Measurements from ENCODE around the gene RCBTB2. TPM values are rescaled to one million over a fixed set of nuclear protein-coding genes. Genes with fewer than 3 reads are reported as not detected.
A peak's percentile ranks its signal among the peaks of the same experiment; 100 is the strongest.
"Not testable (repeated sequence)": the region's sequence is repeated elsewhere in the genome, so short reads cannot be mapped to it uniquely, and the experiment has no call there.

The RCBTB2 gene
- total RNA-seq, result 21.8 TPM
- 10 to 100 TPM; 24.3 to 32.5 (median 27.3) TPM for polyA plus RNA-seq

GRCh38 chr13:48532506-48533499 is at the start of gene RCBTB2:
TSS of gene RCBTB2 (minus strand) at chr13:48533080. CDS start at chr13:48521939, 11,141 bp downstream.
- Mint-ChIP-seq H3K27me3 (peaks cover 15% of the 10 kb centered on the region), H3K4me3 (peak within 1 kb of the TSS; percentile 76 to 99 (median 96)), H3K9me3 (peaks cover 0 to 9% (median 0%) of the 10 kb centered on the region in 7 donors)

GRCh38 chr13:48582084-48582483 is 49.2 kb upstream of the RCBTB2 start:
- Histone ChIP-seq H3K27ac (ENCODE audit: insufficient read depth, low read length, poor library complexity, severe bottlenecking) (no peak overlapping the region), H3K4me3 (ENCODE audit: low read depth, low read length) (no peak overlapping the region), H3K4me1 (ENCODE audit: control insufficient read depth, insufficient read depth, low read length, poor library complexity, severe bottlenecking) (peaks cover 12% of the 10 kb centered on the region), H3K27me3 (ENCODE audit: control insufficient read depth, insufficient read depth, low read length) (peaks cover 6% of the 10 kb centered on the region), H3K9me3 (ENCODE audit: control insufficient read depth in 2 of 2, low read length in 2 of 2) (no peaks in the 10 kb centered on the region), H3K36me3 (ENCODE audit: control insufficient read depth, insufficient read depth, low read length) (no peaks in the 10 kb centered on the region)
- ATAC-seq (ENCODE audit: low read depth in 2 of 2) (no peak), DNase-seq (no peak)
- peaks cover 16 to 20% (median 19%) of the 10 kb centered on the region in 4 donors for H3K4me1 Mint-ChIP-seq
- H3K9me3 Mint-ChIP-seq, result no peaks in the 10 kb centered on the region
- H3K27me3 Mint-ChIP-seq, result peaks cover 18% of the 10 kb centered on the region
- H3K4me3 Mint-ChIP-seq, result no peak overlapping the region
- H3K36me3 Mint-ChIP-seq, result no peaks in the 10 kb centered on the region
- H3K27ac Mint-ChIP-seq, result no peak overlapping the region

More at GRCh38 chr13:48532506-48533499, at the start of gene RCBTB2:
- ATAC-seq (ENCODE audit: low read depth in 2 of 2) (peak; percentile 88 to 93), DNase-seq (peak; percentile 97 to 99 (median 99))
- Histone ChIP-seq H3K27me3 (ENCODE audit: control insufficient read depth, insufficient read depth, low read length) (no peaks in the 10 kb centered on the region), H3K4me1 (ENCODE audit: control insufficient read depth, insufficient read depth, low read length, poor library complexity, severe bottlenecking) (peaks cover 33% of the 10 kb centered on the region), H3K36me3 (ENCODE audit: control insufficient read depth, insufficient read depth, low read length) (no peaks in the 10 kb centered on the region), H3K4me3 (ENCODE audit: low read depth, low read length) (peak within 1 kb of the TSS; percentile 91), H3K9me3 (ENCODE audit: control insufficient read depth in 2 of 2, low read length in 2 of 2) (no peaks in the 10 kb centered on the region), H3K27ac (ENCODE audit: insufficient read depth, low read length, poor library complexity, severe bottlenecking) (peak within 1 kb of the TSS; percentile 95)
- H3K27ac Mint-ChIP-seq, result peak within 1 kb of the TSS; percentile 99
- H3K36me3 Mint-ChIP-seq, result no peaks in the 10 kb centered on the region
- peaks cover 27 to 42% (median 33%) of the 10 kb centered on the region in 4 donors for H3K4me1 Mint-ChIP-seq

GRCh38 chr13:48580896-48581295 is 48.0 kb upstream of the RCBTB2 start:
- Histone ChIP-seq H3K27ac (ENCODE audit: insufficient read depth, low read length, poor library complexity, severe bottlenecking) (no peak overlapping the region), H3K4me3 (ENCODE audit: low read depth, low read length) (no peak overlapping the region), H3K36me3 (ENCODE audit: control insufficient read depth, insufficient read depth, low read length) (no peaks in the 10 kb centered on the region), H3K27me3 (ENCODE audit: control insufficient read depth, insufficient read depth, low read length) (peaks cover 6% of the 10 kb centered on the region), H3K4me1 (ENCODE audit: control insufficient read depth, insufficient read depth, low read length, poor library complexity, severe bottlenecking) (no peaks in the 10 kb centered on the region), H3K9me3 (ENCODE audit: control insufficient read depth in 2 of 2, low read length in 2 of 2) (no peaks in the 10 kb centered on the region)
- no peak for DNase-seq
- Mint-ChIP-seq H3K27me3 (peaks cover 18% of the 10 kb centered on the region), H3K9me3 (no peaks in the 10 kb centered on the region), H3K4me3 (no peak overlapping the region), H3K36me3 (no peaks in the 10 kb centered on the region), H3K27ac (no peak overlapping the region), H3K4me1 (peaks cover 8 to 9% (median 8%) of the 10 kb centered on the region in 4 donors)
- ATAC-seq (ENCODE audit: low read depth in 2 of 2), result no peak

- Histone ChIP-seq H3K27me3 (ENCODE audit: control insufficient read depth, insufficient read depth, low read length) (peaks cover 6% of the 10 kb centered on the region), H3K4me1 (ENCODE audit: control insufficient read depth, insufficient read depth, low read length, poor library complexity, severe bottlenecking) (no peaks in the 10 kb centered on the region), H3K4me3 (ENCODE audit: low read depth, low read length) (no peak overlapping the region), H3K27ac (ENCODE audit: insufficient read depth, low read length, poor library complexity, severe bottlenecking) (no peak overlapping the region), H3K9me3 (ENCODE audit: control insufficient read depth in 2 of 2, low read length in 2 of 2) (no peaks in the 10 kb centered on the region), H3K36me3 (ENCODE audit: control insufficient read depth, insufficient read depth, low read length) (no peaks in the 10 kb centered on the region)
- no peaks in the 10 kb centered on the region for H3K9me3 Mint-ChIP-seq
- H3K4me1 Mint-ChIP-seq, result peaks cover 8 to 12% (median 9%) of the 10 kb centered on the region in 4 donors
- no peak overlapping the region for H3K27ac Mint-ChIP-seq
- H3K36me3 Mint-ChIP-seq, result no peaks in the 10 kb centered on the region
- ATAC-seq (ENCODE audit: low read depth in 2 of 2) (peak; percentile 56 to 60), DNase-seq (peak; percentile 63 to 74 (median 71))
- H3K4me3 Mint-ChIP-seq, result no peak overlapping the region
- H3K27me3 Mint-ChIP-seq, result peaks cover 18% of the 10 kb centered on the region
Observed at GRCh38 chr13:48580185-48580803, 47.4 kb upstream of the RCBTB2 start.

GRCh38 chr13:48579919-48580180 is 47.0 kb upstream of the RCBTB2 start:
- not testable (repeated sequence) for H3K36me3 ChIP-seq (ENCODE audit: control insufficient read depth, insufficient read depth, low read length); H3K4me3 Mint-ChIP-seq; H3K27ac Mint-ChIP-seq; H3K4me1 ChIP-seq (ENCODE audit: control insufficient read depth, insufficient read depth, low read length, poor library complexity, severe bottlenecking); H3K9me3 Mint-ChIP-seq; H3K36me3 Mint-ChIP-seq; H3K4me3 ChIP-seq (ENCODE audit: low read depth, low read length); DNase-seq; ATAC-seq (ENCODE audit: low read depth in 2 of 2); H3K9me3 ChIP-seq (ENCODE audit: control insufficient read depth in 2 of 2, low read length in 2 of 2); H3K27me3 ChIP-seq (ENCODE audit: control insufficient read depth, insufficient read depth, low read length); H3K27ac ChIP-seq (ENCODE audit: insufficient read depth, low read length, poor library complexity, severe bottlenecking)
- Mint-ChIP-seq H3K4me1 (peaks cover 8 to 12% (median 9%) of the 10 kb centered on the region in 4 donors), H3K27me3 (peaks cover 18% of the 10 kb centered on the region)

- H3K27me3 ChIP-seq (ENCODE audit: control insufficient read depth, insufficient read depth, low read length), result peaks cover 6% of the 10 kb centered on the region
- no peaks in the 10 kb centered on the region for H3K9me3 Mint-ChIP-seq
- H3K9me3 ChIP-seq (ENCODE audit: control insufficient read depth in 2 of 2, low read length in 2 of 2), result no peaks in the 10 kb centered on the region
- ATAC-seq (ENCODE audit: low read depth in 2 of 2) (no peak), DNase-seq (no peak)
- H3K27ac Mint-ChIP-seq, result no peak overlapping the region
- H3K4me3 ChIP-seq (ENCODE audit: low read depth, low read length), result no peak overlapping the region
- H3K36me3 Mint-ChIP-seq, result no peaks in the 10 kb centered on the region
- no peaks in the 10 kb centered on the region for H3K4me1 ChIP-seq (ENCODE audit: control insufficient read depth, insufficient read depth, low read length, poor library complexity, severe bottlenecking)
- H3K27me3 Mint-ChIP-seq, result peaks cover 18% of the 10 kb centered on the region
- H3K27ac ChIP-seq (ENCODE audit: insufficient read depth, low read length, poor library complexity, severe bottlenecking), result no peak overlapping the region
- H3K4me3 Mint-ChIP-seq, result no peak overlapping the region
- H3K4me1 Mint-ChIP-seq, result peaks cover 8 to 17% (median 9%) of the 10 kb centered on the region in 4 donors
- H3K36me3 ChIP-seq (ENCODE audit: control insufficient read depth, insufficient read depth, low read length), result no peaks in the 10 kb centered on the region
Observed at GRCh38 chr13:48579165-48579918, 46.5 kb upstream of the RCBTB2 start.

- Histone ChIP-seq H3K36me3 (ENCODE audit: control insufficient read depth, insufficient read depth, low read length) (no peaks in the 10 kb centered on the region), H3K27me3 (ENCODE audit: control insufficient read depth, insufficient read depth, low read length) (peaks cover 5% of the 10 kb centered on the region), H3K27ac (ENCODE audit: insufficient read depth, low read length, poor library complexity, severe bottlenecking) (no peak overlapping the region), H3K9me3 (ENCODE audit: control insufficient read depth in 2 of 2, low read length in 2 of 2) (no peaks in the 10 kb centered on the region), H3K4me1 (ENCODE audit: control insufficient read depth, insufficient read depth, low read length, poor library complexity, severe bottlenecking) (no peaks in the 10 kb centered on the region), H3K4me3 (ENCODE audit: low read depth, low read length) (no peak overlapping the region)
- H3K4me3 Mint-ChIP-seq, result no peak overlapping the region
- ATAC-seq (ENCODE audit: low read depth in 2 of 2) (no peak), DNase-seq (peak in 1 of 3 donors; percentile 35)
- peaks cover 0 to 2% (median 0%) of the 10 kb centered on the region in 7 donors for H3K9me3 Mint-ChIP-seq
- H3K36me3 Mint-ChIP-seq, result no peaks in the 10 kb centered on the region
- H3K27ac Mint-ChIP-seq, result no peak overlapping the region
- peaks cover 8 to 22% (median 16%) of the 10 kb centered on the region in 4 donors for H3K4me1 Mint-ChIP-seq
- peaks cover 18% of the 10 kb centered on the region for H3K27me3 Mint-ChIP-seq
Observed at GRCh38 chr13:48578516-48579164, 45.8 kb upstream of the RCBTB2 start.
